Ammon's horn (tissue), 1 donor: Measurements from ENCODE around the gene SKOR2.

Experiments
- DNase-seq: peaks from one replicate; pipeline ENCODE4 v3.0.0-alpha.2; 2016; ENCODE audit warnings: low spot score

The SKOR2 gene

GRCh38 chr18:47260120-47260923, 8.9 kb upstream of the SKOR2 start:
- no peak for DNase-seq

DNA sequence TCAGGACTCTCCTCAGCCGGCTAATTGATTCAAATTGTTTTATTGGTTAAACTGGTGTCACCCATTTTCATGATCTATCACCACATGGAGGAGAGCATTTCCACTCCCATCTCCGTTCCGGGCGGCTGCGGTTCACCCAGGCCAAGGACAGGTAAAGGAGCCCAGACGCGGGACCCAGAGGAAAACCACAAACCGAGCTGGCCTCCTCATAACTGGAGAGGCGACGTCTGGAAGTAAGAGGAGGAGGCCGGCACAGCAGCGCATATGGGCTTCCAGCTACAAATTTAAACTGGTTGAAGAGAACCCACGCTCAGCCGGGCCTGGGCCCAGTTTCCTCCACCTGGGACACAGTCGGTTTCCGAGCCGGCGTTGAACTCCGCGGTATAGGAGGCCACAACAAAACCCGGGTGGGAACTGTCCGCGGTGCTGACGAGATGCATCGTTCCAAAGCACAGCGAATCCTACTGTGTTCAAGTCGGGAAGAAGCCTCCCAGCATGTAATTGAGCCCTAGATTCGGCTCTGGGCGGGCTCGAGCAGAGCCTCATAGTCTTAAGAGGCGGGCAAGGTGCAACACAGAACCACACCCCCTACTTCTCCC, 3.0 kb upstream of the SKOR2 start:
- DNase-seq, result no peak

- DNase-seq, result no peak
Observed at GRCh38 chr18:47253101-47253654, 1.7 kb upstream of the SKOR2 start.

DNA sequence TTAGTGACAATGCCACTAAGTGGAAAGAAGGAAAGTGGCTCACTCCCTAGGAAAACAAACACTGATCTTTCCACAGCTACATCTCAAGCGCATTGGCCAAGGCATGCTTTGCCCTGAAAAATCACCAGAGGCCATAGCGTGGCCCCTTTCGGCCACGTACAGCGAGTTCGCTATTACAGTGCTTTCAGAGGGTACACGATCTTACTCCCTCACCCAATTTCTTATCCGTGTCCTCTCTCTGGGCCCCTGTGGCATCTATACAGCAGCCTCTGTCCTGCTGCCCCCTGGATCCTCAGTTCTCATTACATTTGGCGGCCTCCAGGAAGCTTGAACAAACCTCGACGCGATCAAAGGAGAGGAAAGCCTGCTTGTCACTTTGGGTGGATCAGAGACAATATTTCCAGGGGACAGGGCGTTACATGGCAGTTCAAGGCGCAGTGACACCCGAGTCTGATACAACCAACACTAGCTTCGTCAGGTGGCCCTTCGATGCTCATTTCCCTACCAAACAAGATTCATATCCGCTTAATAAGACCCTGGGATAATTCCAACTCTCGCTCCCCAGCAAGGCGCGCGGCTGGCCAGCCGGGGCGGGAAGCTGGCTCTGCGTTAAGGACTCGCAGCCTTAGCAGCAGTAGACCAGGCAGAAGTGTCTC, 941 bp downstream of the SKOR2 start:
- no peak for DNase-seq

GRCh38 chr18:47249314-47249981, 2.0 kb downstream of the SKOR2 start:
- no peak for DNase-seq

- DNase-seq, result no peak
Observed at GRCh38 chr18:47248604-47249313, 2.7 kb downstream of the SKOR2 start.

- no peak for DNase-seq
Observed at GRCh38 chr18:47248115-47248603, 3.3 kb downstream of the SKOR2 start.

DNA sequence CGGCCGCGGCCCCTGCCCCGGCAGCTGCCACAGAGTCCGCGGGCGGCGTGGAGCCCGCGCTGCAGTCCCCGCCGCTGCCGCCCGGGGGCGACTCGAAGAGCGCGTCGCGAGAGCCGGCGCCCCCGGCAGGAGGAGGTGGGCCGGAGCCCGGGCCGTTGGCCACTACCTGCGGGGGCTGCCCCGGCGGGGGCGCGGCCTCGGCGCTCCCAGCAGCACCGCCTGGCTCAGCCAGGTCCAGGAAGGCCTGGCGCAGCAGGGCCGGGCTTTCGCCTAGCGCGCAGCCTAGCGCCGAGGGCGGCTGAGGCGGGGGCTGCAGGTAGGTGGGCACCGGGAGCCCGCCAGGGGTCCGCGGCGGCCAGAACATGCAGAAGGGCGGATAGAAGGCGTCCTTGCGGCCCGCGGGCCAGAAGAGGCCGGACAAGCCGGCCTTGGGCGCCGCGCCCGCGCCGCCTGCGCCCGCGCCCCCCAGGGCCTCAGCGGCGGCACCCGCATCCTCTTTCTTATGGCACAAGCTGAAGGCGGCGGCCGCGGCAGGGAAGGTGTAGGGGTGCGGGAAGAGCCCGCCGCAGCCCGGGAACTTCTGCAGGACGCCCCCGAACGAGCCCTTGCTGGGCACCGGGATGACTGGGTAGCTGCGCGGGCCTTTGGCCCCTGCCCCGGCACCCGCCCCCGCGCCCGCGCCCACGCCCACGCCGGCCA, 3.9 kb downstream of the SKOR2 start:
- no peak for DNase-seq

- DNase-seq, result no peak
Observed at GRCh38 chr18:47247036-47247415, 4.4 kb downstream of the SKOR2 start.

GRCh38 chr18:47246027-47246971, 5.2 kb downstream of the SKOR2 start:
- DNase-seq, result no peak

- DNase-seq, result no peak
Observed at GRCh38 chr18:47244086-47244485, 7.4 kb downstream of the SKOR2 start.

DNA sequence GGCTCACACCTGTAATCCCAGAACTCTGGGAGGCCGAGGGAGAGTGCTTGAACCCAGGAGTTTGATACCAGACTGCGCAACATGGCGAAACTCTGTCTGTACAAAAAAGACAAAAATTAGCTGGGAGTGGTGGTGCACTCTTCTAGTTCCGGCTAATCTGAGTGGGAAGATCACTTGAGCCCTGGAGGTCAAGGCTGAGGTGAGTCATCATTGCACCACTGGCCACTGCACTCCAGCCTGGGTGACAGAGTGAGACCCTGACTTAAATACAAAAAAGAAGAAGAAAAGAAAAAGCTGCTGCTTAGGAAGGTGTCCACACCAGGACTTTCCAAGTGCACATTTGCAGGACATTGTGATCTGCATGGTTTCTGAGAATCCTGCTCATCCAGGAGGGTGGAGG, 16.4 kb downstream of the SKOR2 start:
- DNase-seq, result no peak

- DNase-seq, result no peak
Observed at GRCh38 chr18:47226660-47227059, 24.8 kb downstream of the SKOR2 start.

DNA sequence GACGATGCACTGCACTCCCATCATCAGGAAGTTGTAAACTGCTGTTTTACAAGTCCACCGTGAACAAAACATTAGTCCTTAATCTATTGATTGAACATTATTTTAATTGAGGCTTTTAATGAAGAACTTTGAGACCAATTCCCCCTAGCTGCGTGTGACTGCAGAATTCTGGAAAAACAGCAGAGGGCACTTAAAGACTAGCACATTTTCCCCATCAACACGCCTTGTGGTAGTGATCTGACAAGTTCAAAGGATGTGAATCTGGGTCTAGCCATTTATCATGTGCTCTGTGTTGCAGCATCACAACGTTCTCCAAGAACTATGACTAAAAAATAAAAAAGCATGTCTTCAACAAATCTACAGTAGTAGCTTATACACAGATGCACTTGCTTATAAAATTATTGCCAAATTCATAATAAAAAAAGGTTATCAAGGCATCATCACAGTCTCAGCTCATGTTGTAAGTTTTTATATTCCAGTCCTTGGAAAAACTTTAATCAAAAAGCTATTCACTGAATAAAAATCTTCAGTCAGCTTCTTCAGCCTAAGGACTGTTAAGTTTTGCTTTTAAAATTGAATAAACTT, 35.8 kb downstream of the SKOR2 start:
- peak; percentile 82 for DNase-seq

DNA sequence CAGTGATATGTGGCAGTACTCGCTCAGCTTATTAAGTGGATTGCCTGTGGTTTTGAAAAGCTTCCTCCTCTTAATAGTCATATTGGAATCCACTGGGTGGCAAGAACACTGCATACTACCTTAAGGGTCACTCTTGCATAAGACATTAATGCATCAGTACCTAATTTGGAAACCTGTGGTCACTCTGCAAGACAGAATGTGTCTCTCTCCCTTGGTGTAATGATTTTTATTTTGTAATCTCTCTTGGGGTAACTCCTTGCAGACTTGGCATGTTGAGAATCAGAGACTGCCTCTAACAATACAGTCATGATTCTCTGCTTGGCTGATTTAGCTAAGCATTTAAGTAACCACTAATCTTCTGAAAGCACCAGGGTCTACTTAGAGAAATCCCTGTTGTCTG, 42.3 kb downstream of the SKOR2 start:
- DNase-seq, result no peak

DNA sequence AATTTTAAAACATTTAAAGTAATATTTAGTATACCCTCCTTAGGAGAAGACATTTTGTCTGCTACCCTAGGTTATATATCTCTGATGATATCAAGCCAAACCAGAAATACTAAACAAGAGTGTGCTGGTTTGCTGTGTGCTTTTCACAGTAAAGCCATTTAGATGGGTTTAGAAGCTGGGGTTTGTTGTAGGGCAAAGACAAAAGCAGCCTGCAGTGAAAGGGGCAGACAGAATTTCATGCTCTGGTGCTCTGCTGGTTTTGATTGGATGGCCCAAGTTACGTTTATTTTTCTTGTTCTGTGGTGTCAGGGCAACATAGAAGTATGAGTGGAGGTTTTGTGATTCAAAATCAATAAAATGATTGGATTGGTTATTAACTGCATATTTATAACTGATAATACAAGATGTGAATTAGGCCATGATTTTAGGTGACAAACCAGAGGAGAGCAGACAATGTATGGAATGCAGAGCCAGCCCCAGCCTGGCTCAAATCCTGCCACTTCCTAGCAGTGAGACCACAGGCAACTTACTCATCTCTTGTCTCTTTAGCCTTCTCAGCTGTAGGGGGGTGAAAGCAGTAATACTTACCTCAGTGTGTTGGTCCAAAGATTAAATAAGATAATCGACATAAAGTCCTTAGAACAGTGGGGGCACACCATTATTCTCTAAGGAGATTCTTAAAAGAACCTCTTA, 44.4 kb downstream of the SKOR2 start:
- DNase-seq, result no peak

DNA sequence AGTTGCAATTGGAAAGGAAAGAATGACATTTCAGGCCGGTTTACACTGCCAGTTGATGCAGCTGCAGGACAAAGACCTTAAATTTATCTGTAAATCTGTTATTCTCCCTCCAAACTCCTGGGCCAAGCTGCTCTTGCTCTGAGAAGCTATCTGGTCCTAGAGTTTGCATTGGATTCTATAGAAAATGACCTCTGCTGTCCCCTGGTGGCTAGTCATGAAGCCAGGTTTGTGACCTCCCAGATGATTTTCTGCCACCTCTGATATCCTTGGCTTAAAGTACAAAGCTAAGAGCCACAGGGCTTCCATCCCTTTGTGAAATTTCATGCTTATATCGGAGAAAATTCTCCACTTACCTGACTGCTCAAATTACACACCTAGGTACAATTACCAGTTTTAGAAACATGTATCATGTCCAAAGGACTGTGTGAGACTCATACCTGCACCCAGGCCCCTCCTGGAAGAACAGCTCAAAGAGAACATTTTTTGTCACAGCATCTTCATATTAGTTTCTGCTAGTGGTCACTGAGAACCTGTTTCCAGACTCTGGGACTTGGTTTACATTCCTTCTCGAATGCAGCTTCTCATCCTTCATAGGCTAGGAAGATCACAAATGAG, 46.4 kb downstream of the SKOR2 start:
- DNase-seq, result peak; percentile 34
